ENCODE data around the gene PRAMEF20.
"Not testable (repeated sequence)": the region's sequence is repeated elsewhere in the genome, so short reads cannot be mapped to it uniquely, and the experiment has no call there.

Gene PRAMEF20

GRCh38 chr1:13410150-13410549 is at the start of gene PRAMEF20:
Gene PRAMEF20, plus strand, starts transcription at chr1:13410450. Its CDS starts 5,905 bp downstream, at chr1:13416355.
- not testable (repeated sequence) for DNase-seq (ENCODE audit: low spot score)

- not testable (repeated sequence) for DNase-seq (ENCODE audit: low spot score)
Measured at GRCh38 chr1:13362364-13362763, 47.9 kb upstream of the PRAMEF20 start.

GRCh38 chr1:13364928-13365327 is 45.3 kb upstream of the PRAMEF20 start:
- not testable (repeated sequence) for DNase-seq (ENCODE audit: low spot score)

GRCh38 chr1:13366536-13366935 is 43.7 kb upstream of the PRAMEF20 start:
- not testable (repeated sequence) for DNase-seq (ENCODE audit: low spot score)

GRCh38 chr1:13368544-13368943 is 41.7 kb upstream of the PRAMEF20 start:
- DNase-seq (ENCODE audit: low spot score): not testable (repeated sequence)

- not testable (repeated sequence) for DNase-seq (ENCODE audit: low spot score)
Measured at GRCh38 chr1:13378983-13379382, 31.3 kb upstream of the PRAMEF20 start.

GRCh38 chr1:13380380-13380779 is 29.9 kb upstream of the PRAMEF20 start:
- DNase-seq (ENCODE audit: low spot score): not testable (repeated sequence)

- DNase-seq (ENCODE audit: low spot score): not testable (repeated sequence)
Measured at GRCh38 chr1:13389332-13389731, 20.9 kb upstream of the PRAMEF20 start, which contains the start of gene PRAMEF17. Gene PRAMEF17, plus strand, starts transcription at chr1:13389632. Its CDS starts 26 bp downstream, at chr1:13389658.

GRCh38 chr1:13393004-13393403 is 17.2 kb upstream of the PRAMEF20 start:
- DNase-seq (ENCODE audit: low spot score): not testable (repeated sequence)

GRCh38 chr1:13394761-13395160 is 15.5 kb upstream of the PRAMEF20 start:
- not testable (repeated sequence) for DNase-seq (ENCODE audit: low spot score)

GRCh38 chr1:13395311-13395710 is 14.9 kb upstream of the PRAMEF20 start:
- DNase-seq (ENCODE audit: low spot score): not testable (repeated sequence)

- no peak for DNase-seq (ENCODE audit: low spot score)
Measured at GRCh38 chr1:13407811-13408210, 2.4 kb upstream of the PRAMEF20 start.

- no peak for DNase-seq (ENCODE audit: low spot score)
Measured at GRCh38 chr1:13430495-13430894, 20.2 kb downstream of the PRAMEF20 start.

- no peak for DNase-seq (ENCODE audit: low spot score)
Measured at GRCh38 chr1:13432251-13432650, 22.0 kb downstream of the PRAMEF20 start.

GRCh38 chr1:13433694-13434358 is 23.6 kb downstream of the PRAMEF20 start:
- DNase-seq (ENCODE audit: low spot score): not testable (repeated sequence)

GRCh38 chr1:13435458-13435857 is 25.2 kb downstream of the PRAMEF20 start:
- DNase-seq (ENCODE audit: low spot score): no peak

GRCh38 chr1:13439104-13439783 is 29.0 kb downstream of the PRAMEF20 start:
- not testable (repeated sequence) for DNase-seq (ENCODE audit: low spot score)

- DNase-seq (ENCODE audit: low spot score): no peak
Measured at GRCh38 chr1:13443335-13443979, 33.2 kb downstream of the PRAMEF20 start.

- DNase-seq (ENCODE audit: low spot score): no peak
Measured at GRCh38 chr1:13450204-13450603, 40.0 kb downstream of the PRAMEF20 start.

- DNase-seq (ENCODE audit: low spot score): no peak
Measured at GRCh38 chr1:13451399-13451965, 41.2 kb downstream of the PRAMEF20 start.

GRCh38 chr1:13456904-13457532 is 46.8 kb downstream of the PRAMEF20 start:
- no peak for DNase-seq (ENCODE audit: low spot score)

GRCh38 chr1:13461977-13462376 is 51.7 kb downstream of the PRAMEF20 start:
- DNase-seq (ENCODE audit: low spot score): no peak
